NOMO-1 treated with dmso at 0.1 percent for 144 hours (cell line): ENCODE results near the gene DLG2.
"Not testable (repeated sequence)": the region's sequence is repeated elsewhere in the genome, so short reads cannot be mapped to it uniquely, and the experiment has no call there.

Experiments
- DNase-seq: peaks from one replicate; lab custom pipeline; 2025; ENCODE audit not compliant: unreplicated experiment; lab: John Stamatoyannopoulos, UW

DLG2 gene

GRCh38 chr11:84316866-84317555 lies 1310.1 kb downstream of the DLG2 start:
- DNase-seq, result no peak

- no peak for DNase-seq
Measured at GRCh38 chr11:84313830-84314359, 1313.2 kb downstream of the DLG2 start.

GRCh38 chr11:84310268-84310667 lies 1316.9 kb downstream of the DLG2 start:
- DNase-seq, result no peak

GRCh38 chr11:84308491-84308890 lies 1318.7 kb downstream of the DLG2 start:
- not testable (repeated sequence) for DNase-seq

GRCh38 chr11:84300092-84300491 lies 1327.1 kb downstream of the DLG2 start:
- DNase-seq, result no peak

- no peak for DNase-seq
Measured at GRCh38 chr11:84297570-84297969, 1329.6 kb downstream of the DLG2 start.

- DNase-seq, result no peak
Measured at GRCh38 chr11:84295815-84296214, 1331.3 kb downstream of the DLG2 start.

- no peak for DNase-seq
Measured at GRCh38 chr11:84292955-84293354, 1334.2 kb downstream of the DLG2 start.

- DNase-seq, result no peak
Measured at GRCh38 chr11:84292006-84292405, 1335.1 kb downstream of the DLG2 start.

- no peak for DNase-seq
Measured at GRCh38 chr11:84290647-84291046, 1336.5 kb downstream of the DLG2 start.

- DNase-seq, result no peak
Measured at GRCh38 chr11:84289381-84289906, 1337.7 kb downstream of the DLG2 start.

GRCh38 chr11:84273541-84273940 lies 1353.6 kb downstream of the DLG2 start:
- no peak for DNase-seq

- no peak for DNase-seq
Measured at GRCh38 chr11:84270466-84270865, 1356.7 kb downstream of the DLG2 start.

GRCh38 chr11:84264066-84264465 lies 1363.1 kb downstream of the DLG2 start:
- DNase-seq, result no peak

GRCh38 chr11:84261707-84262106 lies 1365.4 kb downstream of the DLG2 start:
- no peak for DNase-seq

- no peak for DNase-seq
Measured at GRCh38 chr11:84260862-84261261, 1366.3 kb downstream of the DLG2 start.

GRCh38 chr11:84256618-84257017 lies 1370.5 kb downstream of the DLG2 start:
- DNase-seq, result no peak

- no peak for DNase-seq
Measured at GRCh38 chr11:84255483-84255882, 1371.7 kb downstream of the DLG2 start.

GRCh38 chr11:84250834-84251613 lies 1376.1 kb downstream of the DLG2 start:
- DNase-seq, result no peak

- no peak for DNase-seq
Measured at GRCh38 chr11:84249344-84250135, 1377.6 kb downstream of the DLG2 start.

GRCh38 chr11:84247926-84248325 lies 1379.2 kb downstream of the DLG2 start:
- no peak for DNase-seq
